ENCODE data around the gene C16orf78.

- TF ChIP-seq POLR2AphosphoS5 (IDR thresholded peaks at IDR 0.05; ENCODE audit: borderline replicate concordance, low read depth, low read length) (no peak), EZH2 (IDR thresholded peaks at IDR 0.05) (no peak)
Observed at GRCh38 chr16:49417354-49417753, 43.8 kb downstream of the C16orf78 start.
